Endothelial cell of umbilical vein (primary cell): ENCODE data around the gene CCND2.

Source experiments
- JUN ChIP-seq: IDR thresholded peaks from 2 replicates; pipeline ENCODE4 v1.6.1; 2011; ENCODE audit warnings: borderline replicate concordance, low read depth; ENCODE audit not compliant: insufficient read length, insufficient read depth
- POLR2A ChIP-seq: IDR thresholded peaks from 2 replicates; pipeline ENCODE4 v1.6.1; 2012; ENCODE audit warnings: low read depth, mild to moderate bottlenecking, control low read depth, low read length
- POLR2AphosphoS5 ChIP-seq: IDR thresholded peaks from 2 replicates; pipeline ENCODE4 v1.6.1; 2012; ENCODE audit warnings: low read depth, mild to moderate bottlenecking, control low read depth, low read length, moderate library complexity; ENCODE audit not compliant: insufficient read depth
- TF ChIP-seq, protein P1 (sequence below), 2 donors: IDR thresholded peaks; 1 replicate in 1 of 2; 2 replicates in 1 of 2; pipeline ENCODE4 v1.5.1; 2011; ENCODE audit warnings: low read length in 2 of 2, mild to moderate bottlenecking in 2 of 2, moderate library complexity in 2 of 2, control low read depth in 1 of 2, inconsistent platforms in 1 of 2, low read depth in 1 of 2; ENCODE audit not compliant: insufficient read depth in 1 of 2; ENCODE audit errors: extremely low read depth in 1 of 2

DNA sequence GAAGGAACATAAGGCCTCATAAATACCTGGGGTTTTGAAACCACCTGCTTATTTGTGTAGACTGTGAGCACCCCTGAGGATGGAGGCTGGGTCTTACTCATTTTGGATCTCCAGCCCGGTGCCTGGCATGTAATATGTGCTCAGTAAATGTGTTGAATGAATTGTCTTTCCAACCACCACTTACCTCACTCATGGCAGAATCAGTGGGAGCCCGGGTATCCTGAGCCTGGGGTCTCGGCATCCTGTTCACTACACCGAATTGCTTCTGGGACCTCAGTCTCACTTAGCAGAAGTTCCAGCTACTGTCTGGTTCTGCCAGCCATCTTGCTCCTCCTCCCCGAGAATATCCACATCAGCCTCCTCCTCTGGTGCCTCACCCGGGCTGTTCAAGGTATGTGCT lies 43.0 kb upstream of the CCND2 start:
- TF ChIP-seq POLR2A (no peak), JUN (no peak), POLR2AphosphoS5 (no peak)
- TF ChIP-seq, protein P1, sequence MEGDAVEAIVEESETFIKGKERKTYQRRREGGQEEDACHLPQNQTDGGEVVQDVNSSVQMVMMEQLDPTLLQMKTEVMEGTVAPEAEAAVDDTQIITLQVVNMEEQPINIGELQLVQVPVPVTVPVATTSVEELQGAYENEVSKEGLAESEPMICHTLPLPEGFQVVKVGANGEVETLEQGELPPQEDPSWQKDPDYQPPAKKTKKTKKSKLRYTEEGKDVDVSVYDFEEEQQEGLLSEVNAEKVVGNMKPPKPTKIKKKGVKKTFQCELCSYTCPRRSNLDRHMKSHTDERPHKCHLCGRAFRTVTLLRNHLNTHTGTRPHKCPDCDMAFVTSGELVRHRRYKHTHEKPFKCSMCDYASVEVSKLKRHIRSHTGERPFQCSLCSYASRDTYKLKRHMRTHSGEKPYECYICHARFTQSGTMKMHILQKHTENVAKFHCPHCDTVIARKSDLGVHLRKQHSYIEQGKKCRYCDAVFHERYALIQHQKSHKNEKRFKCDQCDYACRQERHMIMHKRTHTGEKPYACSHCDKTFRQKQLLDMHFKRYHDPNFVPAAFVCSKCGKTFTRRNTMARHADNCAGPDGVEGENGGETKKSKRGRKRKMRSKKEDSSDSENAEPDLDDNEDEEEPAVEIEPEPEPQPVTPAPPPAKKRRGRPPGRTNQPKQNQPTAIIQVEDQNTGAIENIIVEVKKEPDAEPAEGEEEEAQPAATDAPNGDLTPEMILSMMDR (IDR thresholded peaks at IDR 0.05; ENCODE audit: extremely low read depth in 1 of 2, insufficient read depth in 1 of 2, low read depth in 1 of 2, low read length in 2 of 2) = no peak
